ENCODE data around the gene PIGU. TPM values are rescaled to one million over a fixed set of nuclear protein-coding genes. Genes with fewer than 3 reads are reported as not detected.

The PIGU gene
- total and polyA plus RNA-seq, 2 of the 13 experiments (the other 11 are each of a cell fraction or from before 2014, with no cell fraction given): 45.5 to 231 TPM

GRCh38 chr20:34586488-34587163 lies 90.3 kb downstream of the PIGU start (continued):
- TF ChIP-seq, protein P1, sequence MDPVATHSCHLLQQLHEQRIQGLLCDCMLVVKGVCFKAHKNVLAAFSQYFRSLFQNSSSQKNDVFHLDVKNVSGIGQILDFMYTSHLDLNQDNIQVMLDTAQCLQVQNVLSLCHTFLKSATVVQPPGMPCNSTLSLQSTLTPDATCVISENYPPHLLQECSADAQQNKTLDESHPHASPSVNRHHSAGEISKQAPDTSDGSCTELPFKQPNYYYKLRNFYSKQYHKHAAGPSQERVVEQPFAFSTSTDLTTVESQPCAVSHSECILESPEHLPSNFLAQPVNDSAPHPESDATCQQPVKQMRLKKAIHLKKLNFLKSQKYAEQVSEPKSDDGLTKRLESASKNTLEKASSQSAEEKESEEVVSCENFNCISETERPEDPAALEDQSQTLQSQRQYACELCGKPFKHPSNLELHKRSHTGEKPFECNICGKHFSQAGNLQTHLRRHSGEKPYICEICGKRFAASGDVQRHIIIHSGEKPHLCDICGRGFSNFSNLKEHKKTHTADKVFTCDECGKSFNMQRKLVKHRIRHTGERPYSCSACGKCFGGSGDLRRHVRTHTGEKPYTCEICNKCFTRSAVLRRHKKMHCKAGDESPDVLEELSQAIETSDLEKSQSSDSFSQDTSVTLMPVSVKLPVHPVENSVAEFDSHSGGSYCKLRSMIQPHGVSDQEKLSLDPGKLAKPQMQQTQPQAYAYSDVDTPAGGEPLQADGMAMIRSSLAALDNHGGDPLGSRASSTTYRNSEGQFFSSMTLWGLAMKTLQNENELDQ (CRISPR knock-in tag; IDR thresholded peaks at IDR 0.05; ENCODE audit: borderline replicate concordance): no peak
- TF ChIP-seq, protein P2, sequence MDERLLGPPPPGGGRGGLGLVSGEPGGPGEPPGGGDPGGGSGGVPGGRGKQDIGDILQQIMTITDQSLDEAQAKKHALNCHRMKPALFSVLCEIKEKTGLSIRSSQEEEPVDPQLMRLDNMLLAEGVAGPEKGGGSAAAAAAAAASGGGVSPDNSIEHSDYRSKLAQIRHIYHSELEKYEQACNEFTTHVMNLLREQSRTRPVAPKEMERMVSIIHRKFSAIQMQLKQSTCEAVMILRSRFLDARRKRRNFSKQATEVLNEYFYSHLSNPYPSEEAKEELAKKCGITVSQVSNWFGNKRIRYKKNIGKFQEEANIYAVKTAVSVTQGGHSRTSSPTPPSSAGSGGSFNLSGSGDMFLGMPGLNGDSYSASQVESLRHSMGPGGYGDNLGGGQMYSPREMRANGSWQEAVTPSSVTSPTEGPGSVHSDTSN (CRISPR knock-in tag; IDR thresholded peaks at IDR 0.05): no peak
- no peak for TF ChIP-seq ZHX2 (IDR thresholded peaks at IDR 0.05; ENCODE audit: low read depth)
- no peak for TF ChIP-seq ZHX2 (CRISPR knock-in tag; IDR thresholded peaks at IDR 0.05; ENCODE audit: borderline replicate concordance)
- peak; percentile 35 for TF ChIP-seq SKI (IDR thresholded peaks at IDR 0.05; ENCODE audit: partially characterized antibody)
- TF ChIP-seq, protein P3, sequence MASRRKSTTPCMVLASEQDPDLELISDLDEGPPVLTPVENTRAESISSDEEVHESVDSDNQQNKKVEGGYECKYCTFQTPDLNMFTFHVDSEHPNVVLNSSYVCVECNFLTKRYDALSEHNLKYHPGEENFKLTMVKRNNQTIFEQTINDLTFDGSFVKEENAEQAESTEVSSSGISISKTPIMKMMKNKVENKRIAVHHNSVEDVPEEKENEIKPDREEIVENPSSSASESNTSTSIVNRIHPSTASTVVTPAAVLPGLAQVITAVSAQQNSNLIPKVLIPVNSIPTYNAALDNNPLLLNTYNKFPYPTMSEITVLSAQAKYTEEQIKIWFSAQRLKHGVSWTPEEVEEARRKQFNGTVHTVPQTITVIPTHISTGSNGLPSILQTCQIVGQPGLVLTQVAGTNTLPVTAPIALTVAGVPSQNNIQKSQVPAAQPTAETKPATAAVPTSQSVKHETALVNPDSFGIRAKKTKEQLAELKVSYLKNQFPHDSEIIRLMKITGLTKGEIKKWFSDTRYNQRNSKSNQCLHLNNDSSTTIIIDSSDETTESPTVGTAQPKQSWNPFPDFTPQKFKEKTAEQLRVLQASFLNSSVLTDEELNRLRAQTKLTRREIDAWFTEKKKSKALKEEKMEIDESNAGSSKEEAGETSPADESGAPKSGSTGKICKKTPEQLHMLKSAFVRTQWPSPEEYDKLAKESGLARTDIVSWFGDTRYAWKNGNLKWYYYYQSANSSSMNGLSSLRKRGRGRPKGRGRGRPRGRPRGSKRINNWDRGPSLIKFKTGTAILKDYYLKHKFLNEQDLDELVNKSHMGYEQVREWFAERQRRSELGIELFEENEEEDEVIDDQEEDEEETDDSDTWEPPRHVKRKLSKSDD (CRISPR knock-in tag; IDR thresholded peaks at IDR 0.05; ENCODE audit: low read depth): no peak
- TF ChIP-seq, protein P4, sequence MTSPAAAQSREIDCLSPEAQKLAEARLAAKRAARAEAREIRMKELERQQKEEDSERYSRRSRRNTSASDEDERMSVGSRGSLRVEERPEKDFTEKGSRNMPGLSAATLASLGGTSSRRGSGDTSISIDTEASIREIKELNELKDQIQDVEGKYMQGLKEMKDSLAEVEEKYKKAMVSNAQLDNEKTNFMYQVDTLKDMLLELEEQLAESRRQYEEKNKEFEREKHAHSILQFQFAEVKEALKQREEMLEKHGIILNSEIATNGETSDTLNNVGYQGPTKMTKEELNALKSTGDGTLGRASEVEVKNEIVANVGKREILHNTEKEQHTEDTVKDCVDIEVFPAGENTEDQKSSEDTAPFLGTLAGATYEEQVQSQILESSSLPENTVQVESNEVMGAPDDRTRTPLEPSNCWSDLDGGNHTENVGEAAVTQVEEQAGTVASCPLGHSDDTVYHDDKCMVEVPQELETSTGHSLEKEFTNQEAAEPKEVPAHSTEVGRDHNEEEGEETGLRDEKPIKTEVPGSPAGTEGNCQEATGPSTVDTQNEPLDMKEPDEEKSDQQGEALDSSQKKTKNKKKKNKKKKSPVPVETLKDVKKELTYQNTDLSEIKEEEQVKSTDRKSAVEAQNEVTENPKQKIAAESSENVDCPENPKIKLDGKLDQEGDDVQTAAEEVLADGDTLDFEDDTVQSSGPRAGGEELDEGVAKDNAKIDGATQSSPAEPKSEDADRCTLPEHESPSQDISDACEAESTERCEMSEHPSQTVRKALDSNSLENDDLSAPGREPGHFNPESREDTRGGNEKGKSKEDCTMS (CRISPR knock-in tag; conservative IDR thresholded peaks at IDR 0.05): no peak
- TF ChIP-seq SRF (IDR thresholded peaks at IDR 0.05; ENCODE audit: low read depth, low read length): no peak
- TF ChIP-seq ATF6 (CRISPR knock-in tag; conservative IDR thresholded peaks at IDR 0.05): no peak
- no peak for TF ChIP-seq MAFK (conservative IDR thresholded peaks at IDR 0.05 in 1 of 2, IDR thresholded peaks at IDR 0.05 in 1 of 2; ENCODE audit: low read length in 2 of 2)
- no peak for TF ChIP-seq ZNF678 (CRISPR knock-in tag; IDR thresholded peaks at IDR 0.05)
